HEK293T (cell line): ENCODE results near the gene RAD51B.

Experiments
- BHLHE40 ChIP-seq: fragments of 450-650 bp; IDR thresholded peaks from 2 replicates; pipeline ENCODE4 v1.6.1; 2016; ENCODE audit warnings: mild to moderate bottlenecking, moderate library complexity, borderline replicate concordance
- CTBP1 ChIP-seq: fragments of 450-650 bp; IDR thresholded peaks from 2 replicates; pipeline ENCODE4 v1.6.1; 2016; ENCODE audit warnings: borderline replicate concordance
- HDGF ChIP-seq: fragments of 450-650 bp; IDR thresholded peaks from 2 replicates; pipeline ENCODE4 v1.6.1; 2017; ENCODE audit warnings: antibody characterized with exemption, borderline replicate concordance
- LEF1 ChIP-seq: fragments of 450-650 bp; IDR thresholded peaks from 2 replicates; pipeline ENCODE4 v1.6.1; 2017; ENCODE audit warnings: mild to moderate bottlenecking, borderline replicate concordance
- TARDBP ChIP-seq: fragments of 450-650 bp; IDR thresholded peaks from 2 replicates; pipeline ENCODE4 v1.6.1; 2016
- ZNF384 ChIP-seq: fragments of 450-650 bp; IDR thresholded peaks from 2 replicates; pipeline ENCODE4 v1.6.1; 2016

DNA sequence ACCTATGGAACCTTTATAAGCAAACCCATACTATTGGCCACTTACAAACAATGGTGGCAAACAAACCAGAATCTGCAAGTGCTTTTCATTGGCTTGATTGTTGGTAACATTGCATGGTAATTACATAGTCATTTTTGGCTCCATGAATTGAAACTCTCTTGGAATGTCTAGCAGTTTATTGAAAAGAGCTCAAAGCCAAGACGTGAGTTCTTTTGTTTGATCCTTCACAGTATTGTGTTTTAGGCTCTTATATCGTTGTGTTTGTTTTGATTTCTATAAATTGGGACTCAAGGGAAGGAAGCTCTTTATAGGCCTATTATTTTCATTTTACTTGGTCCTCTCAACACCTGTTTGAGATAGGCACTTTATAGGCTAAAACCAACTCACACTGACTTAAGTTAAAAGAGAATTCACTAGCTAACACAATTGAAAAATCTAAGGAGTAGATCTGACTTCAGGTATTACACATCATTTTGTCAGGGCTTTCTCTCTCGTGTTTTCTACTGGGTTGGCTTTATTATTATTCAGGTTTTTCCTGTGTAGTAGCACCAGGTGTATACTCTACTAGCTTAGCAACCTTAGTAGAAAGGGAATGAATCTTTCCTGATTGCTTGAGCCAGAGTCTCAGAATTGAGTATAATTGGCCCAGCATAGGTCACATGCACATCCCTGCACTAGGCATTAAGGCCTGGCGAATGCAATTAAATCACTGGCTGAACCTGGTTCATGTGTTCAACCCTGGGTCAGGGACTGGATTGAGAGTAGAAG lies 341.4 kb downstream of the RAD51B start:
- TF ChIP-seq LEF1 (no peak), BHLHE40 (no peak), HDGF (no peak), CTBP1 (no peak), TARDBP (no peak), ZNF384 (no peak)
